Ramos (cell line): Measurements from ENCODE around the gene CACNA1D.
"Not testable (repeated sequence)": the region's sequence is repeated elsewhere in the genome, so short reads cannot be mapped to it uniquely, and the experiment has no call there.

Experiments
- in situ Hi-C: fragments of 300-500 bp; cut with MboI; formaldehyde crosslinking; loops from one replicate; pipeline ENCODE4 v1.14.3; 2022; ENCODE audit warnings: low sequenced_read_pairs; ENCODE audit not compliant: unreplicated experiment

The CACNA1D gene

DNA sequence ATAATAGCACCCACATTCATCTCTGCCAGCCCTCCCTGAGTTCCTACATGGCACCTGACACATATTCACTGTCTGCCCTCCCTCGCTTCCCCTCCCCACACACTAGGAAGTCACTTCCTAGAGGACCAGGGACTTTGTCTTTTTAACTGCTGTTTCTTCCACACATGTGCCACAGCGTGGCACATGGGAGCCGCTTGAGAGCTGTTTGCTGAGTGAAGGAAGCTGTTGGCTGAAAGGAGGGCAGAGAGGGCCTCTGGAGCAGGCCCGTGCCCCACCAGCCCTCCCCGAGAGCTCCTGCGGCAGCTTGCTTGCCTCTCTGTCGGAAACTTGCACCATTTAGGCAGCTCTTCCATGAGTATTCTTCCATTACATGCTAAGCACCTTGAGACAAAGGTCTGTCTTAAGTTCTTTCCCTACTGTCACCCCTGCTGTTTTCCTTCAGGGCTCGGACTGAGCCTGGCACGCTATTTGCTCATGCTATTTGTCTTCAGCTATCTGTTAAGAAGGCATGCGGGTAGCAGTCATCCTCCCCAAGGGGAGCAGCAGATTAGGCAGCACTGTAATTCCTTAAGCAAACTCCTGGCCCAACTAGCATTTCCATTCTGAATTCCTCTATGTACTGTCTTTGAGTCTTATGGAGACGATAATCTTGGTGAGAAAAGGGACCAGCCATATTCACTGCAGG is 72.2 kb downstream of the CACNA1D start:
- in situ Hi-C loops, result no loop called here

DNA sequence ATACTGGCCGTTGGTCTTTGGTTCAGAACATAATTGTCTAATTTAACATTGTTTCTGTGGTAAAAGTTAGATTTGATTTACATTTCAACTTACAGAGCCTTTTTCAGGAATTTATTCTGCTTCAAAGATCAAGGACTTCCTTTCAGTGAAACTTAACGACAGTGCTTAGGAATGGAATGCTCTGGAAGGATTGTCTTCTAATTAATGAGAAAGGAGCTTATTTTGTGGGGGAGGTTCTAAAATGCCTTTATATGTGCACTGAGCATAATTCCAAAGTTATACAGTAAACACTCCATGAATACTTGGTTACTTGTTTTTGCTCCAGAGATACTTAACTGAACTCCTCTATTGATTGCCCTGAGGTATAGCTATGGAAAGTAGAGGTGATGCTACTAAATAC is 75.7 kb downstream of the CACNA1D start:
- in situ Hi-C loops, result no loop called here

DNA sequence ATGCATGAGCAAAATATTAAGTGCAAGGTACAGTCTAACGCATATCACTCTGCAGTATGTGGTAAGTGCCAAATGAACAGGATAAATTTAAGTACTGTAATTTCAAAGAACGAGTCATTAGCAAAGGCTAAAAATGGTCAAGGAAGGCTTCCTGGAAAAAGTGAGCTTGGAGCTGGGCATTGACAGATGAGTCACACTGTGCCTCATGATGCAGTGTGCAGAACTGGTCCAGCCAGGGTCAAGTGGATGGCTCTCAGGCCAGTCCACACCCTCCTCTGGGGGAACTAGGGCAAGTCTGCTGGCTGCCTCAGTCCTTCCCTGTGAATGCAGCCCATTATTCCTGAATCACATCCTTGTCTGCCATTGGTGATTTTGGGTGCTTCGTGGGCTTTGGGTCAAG is 76.3 kb downstream of the CACNA1D start:
- in situ Hi-C loops, result no loop called here

DNA sequence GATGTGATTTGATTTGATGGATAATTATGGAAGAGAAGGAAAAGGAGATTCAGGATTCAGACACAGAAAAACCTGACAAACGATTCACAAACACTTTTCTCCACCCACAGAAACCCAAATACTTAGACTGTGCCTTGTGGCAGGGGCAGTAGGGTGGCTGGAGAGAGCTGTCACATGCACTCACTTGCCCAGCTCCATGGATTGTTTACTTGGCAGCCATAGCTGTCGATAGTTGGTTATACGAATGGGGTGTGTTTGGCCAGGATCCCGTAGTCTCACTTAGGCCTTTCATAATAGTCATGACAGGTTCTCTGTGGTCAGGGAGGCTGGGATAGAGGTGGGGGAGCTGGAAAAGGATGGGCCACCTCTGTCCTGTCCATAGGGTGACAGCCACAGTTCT is 76.9 kb downstream of the CACNA1D start:
- in situ Hi-C loops, result no loop called here

DNA sequence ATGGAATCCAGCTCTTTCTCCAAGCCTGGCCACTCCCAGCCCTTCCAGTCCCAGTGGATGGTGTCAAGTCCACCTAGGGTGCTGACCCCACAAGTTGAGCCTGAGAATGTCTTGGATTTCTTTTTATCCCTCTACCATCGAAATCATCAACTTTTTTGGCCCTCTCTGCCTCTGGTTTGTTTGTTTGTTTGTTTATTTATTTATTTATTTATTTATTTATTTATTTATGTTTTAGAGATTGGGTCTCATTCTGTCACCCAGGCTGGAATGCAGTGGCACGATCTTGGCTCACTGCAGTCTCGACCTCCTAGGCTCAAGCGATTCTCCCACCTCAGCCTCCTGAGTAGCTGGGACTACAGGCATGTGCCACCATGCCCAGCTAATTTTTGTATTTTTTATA is 77.8 kb downstream of the CACNA1D start:
- in situ Hi-C loops, result not testable (repeated sequence)

- in situ Hi-C loops, result no loop called here
Observed at GRCh38 chr3:53577506-53577905, 83.1 kb downstream of the CACNA1D start.

DNA sequence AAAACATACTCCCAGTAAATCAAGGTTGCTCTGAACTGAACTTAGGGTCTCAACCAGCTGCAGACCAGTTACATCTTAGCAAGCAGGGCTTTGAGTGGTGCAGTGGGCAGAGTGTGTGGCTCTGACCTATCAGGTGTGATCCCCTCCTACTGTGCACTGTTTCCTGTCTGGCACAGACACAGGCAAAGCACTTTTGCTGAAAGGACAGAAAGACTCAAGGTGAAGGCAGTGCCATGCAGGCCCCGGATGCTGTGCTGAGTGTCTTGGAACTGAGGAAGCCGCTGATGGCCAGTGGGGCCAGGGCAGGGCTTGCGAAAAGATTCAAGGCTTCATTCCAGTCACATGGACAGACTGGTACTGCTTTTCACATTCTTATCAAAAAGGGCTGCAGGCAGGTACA is 85.2 kb downstream of the CACNA1D start:
- in situ Hi-C loops, result no loop called here

DNA sequence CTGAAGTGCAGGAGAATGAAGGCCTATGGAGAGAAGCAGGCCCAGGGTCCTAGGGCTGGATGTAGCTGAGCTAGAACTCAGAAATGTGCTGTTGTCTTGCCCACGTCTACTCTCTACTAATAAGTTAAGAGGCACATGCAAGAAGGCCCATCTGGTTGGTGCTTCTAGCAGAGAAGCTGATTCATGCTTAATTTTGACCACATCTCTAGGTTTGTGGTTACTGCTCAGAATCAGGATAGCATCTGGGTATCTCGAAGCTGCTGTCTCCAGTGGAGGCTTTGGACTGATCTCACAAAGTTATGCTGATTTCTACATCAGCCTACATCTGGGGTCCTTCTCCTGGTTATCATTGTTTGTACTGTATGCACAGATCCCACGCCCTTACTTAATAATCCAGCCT is 87.3 kb downstream of the CACNA1D start:
- in situ Hi-C loops, result no loop called here

GRCh38 chr3:53583161-53583690 is 88.8 kb downstream of the CACNA1D start:
- in situ Hi-C loops, result no loop called here

GRCh38 chr3:53585049-53585448 is 90.6 kb downstream of the CACNA1D start:
- in situ Hi-C loops, result no loop called here

GRCh38 chr3:53585627-53586026 is 91.2 kb downstream of the CACNA1D start:
- in situ Hi-C loops, result no loop called here

DNA sequence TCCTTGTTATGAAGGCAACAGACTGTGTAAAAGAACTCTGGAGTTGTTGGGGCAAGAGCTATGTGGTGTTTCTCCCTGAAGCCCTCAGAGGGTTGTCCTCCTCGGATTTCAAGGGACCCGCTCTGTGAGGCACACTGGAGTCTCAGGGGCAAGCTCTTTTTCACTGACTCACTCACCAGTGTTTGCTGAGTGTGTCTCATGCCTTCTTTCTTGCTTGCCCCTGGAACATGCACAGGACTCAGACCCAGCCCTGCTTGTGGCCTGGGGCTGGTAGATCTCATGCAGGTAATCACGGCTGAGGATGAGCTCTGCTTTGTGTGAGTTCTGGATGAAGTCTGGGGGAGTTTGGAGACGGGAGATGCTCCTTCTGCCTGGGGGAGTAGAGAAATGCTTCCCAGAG is 93.7 kb downstream of the CACNA1D start:
- in situ Hi-C loops, result no loop called here

GRCh38 chr3:53589201-53589600 is 94.8 kb downstream of the CACNA1D start:
- in situ Hi-C loops, result no loop called here

- in situ Hi-C loops, result no loop called here
Observed at GRCh38 chr3:53589806-53590205, 95.4 kb downstream of the CACNA1D start.

- in situ Hi-C loops, result no loop called here
Observed at GRCh38 chr3:53590606-53591005, 96.2 kb downstream of the CACNA1D start.

GRCh38 chr3:53591646-53592045 is 97.2 kb downstream of the CACNA1D start:
- in situ Hi-C loops, result no loop called here

GRCh38 chr3:53592862-53593261 is 98.5 kb downstream of the CACNA1D start:
- in situ Hi-C loops, result no loop called here

GRCh38 chr3:53593611-53594010 is 99.2 kb downstream of the CACNA1D start:
- in situ Hi-C loops, result no loop called here

GRCh38 chr3:53594276-53594675 is 99.9 kb downstream of the CACNA1D start:
- in situ Hi-C loops, result no loop called here

DNA sequence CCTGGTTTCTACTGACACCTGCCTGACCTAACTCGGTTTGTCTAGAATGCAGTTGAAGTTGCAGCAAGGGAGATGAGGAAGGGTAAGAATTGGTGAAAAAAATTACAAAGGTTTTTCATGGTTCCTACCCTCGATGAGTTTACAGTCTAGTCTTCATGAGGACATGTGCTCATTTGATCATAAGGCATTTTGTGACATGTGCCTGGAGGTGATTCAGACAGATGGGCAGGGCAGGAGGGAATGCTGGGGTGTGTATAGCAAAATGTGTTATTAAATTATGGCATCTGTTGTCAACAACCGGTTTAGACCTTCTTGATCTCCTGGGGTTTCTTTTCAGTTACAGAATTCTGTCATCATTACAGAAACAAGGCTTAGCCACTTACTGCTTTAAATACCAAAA is 101.2 kb downstream of the CACNA1D start:
- in situ Hi-C loops, result no loop called here

GRCh38 chr3:53597136-53597915 is 102.9 kb downstream of the CACNA1D start:
- in situ Hi-C loops, result no loop called here

DNA sequence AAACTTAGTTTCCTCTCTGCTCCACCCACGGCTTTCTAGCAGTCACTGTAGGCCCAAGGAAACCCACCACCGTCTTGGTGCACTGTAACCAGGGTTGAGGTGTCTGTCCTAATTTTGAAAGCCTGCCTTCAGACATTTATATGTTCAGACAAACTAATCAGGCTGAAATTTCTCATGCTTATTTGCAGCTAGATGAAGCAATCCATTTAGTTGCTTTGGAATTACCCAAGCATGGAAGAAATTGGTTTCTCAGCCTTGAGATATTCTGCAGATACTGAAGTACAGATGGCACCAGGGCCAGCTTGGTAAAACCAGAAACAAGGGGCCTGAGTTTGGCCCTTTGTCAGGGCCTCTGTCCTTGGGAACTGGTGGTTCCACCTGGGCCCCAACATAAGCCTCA is 105.4 kb downstream of the CACNA1D start:
- in situ Hi-C loops, result no loop called here
